HEK293 (cell line): ENCODE data around the gene TUBB2B.

Experiments used
- KLF7 ChIP-seq: fragments of 450-650 bp; formaldehyde crosslinking; IDR thresholded peaks from 2 replicates; pipeline ENCODE4 v1.5.1; 2016; ENCODE audit warnings: missing biosample characterization, missing genetic modification characterization, borderline replicate concordance
- YY1 ChIP-seq: fragments of 450-650 bp; formaldehyde crosslinking; IDR thresholded peaks from 2 replicates; pipeline ENCODE4 v1.5.1; 2018; ENCODE audit warnings: missing biosample characterization, missing genetic modification characterization
- ZBTB7A ChIP-seq: fragments of 450-650 bp; formaldehyde crosslinking; IDR thresholded peaks from 2 replicates; pipeline ENCODE4 v1.5.1; 2016; ENCODE audit warnings: low read depth, missing biosample characterization, missing genetic modification characterization
- ZNF248 ChIP-seq: fragments of 450-650 bp; formaldehyde crosslinking; IDR thresholded peaks from 2 replicates; pipeline ENCODE4 v1.5.1; 2017; ENCODE audit warnings: missing biosample characterization, missing genetic modification characterization
- ZNF274 ChIP-seq, 2 experiments: fragments of 200-500 bp in 1 of 2; fragments of 450-650 bp in 1 of 2; sonication (Bioruptor generic) in 1 of 2; formaldehyde crosslinking in 1 of 2; IDR thresholded peaks; 2 replicates each; pipeline versions ENCODE4 v1.5.1 to v1.6.1; 2014 to 2016; ENCODE audit warnings: borderline replicate concordance in 1 of 2, inconsistent platforms in 1 of 2, low read length in 1 of 2, missing biosample characterization in 1 of 2, missing genetic modification characterization in 1 of 2
- ZNF621 ChIP-seq: fragments of 450-650 bp; formaldehyde crosslinking; IDR thresholded peaks from 2 replicates; pipeline ENCODE4 v1.5.1; 2017; ENCODE audit warnings: missing biosample characterization, missing genetic modification characterization
- ZNF670 ChIP-seq: fragments of 450-650 bp; formaldehyde crosslinking; IDR thresholded peaks from 2 replicates; pipeline ENCODE4 v1.5.1; 2016; ENCODE audit warnings: missing biosample characterization, missing genetic modification characterization, low read depth
- ZNF692 ChIP-seq: fragments of 450-650 bp; formaldehyde crosslinking; IDR thresholded peaks from 2 replicates; pipeline ENCODE4 v1.5.1; 2016; ENCODE audit warnings: missing biosample characterization, missing genetic modification characterization
- ZNF707 ChIP-seq: fragments of 450-650 bp; formaldehyde crosslinking; IDR thresholded peaks from 2 replicates; pipeline ENCODE4 v1.5.1; 2016; ENCODE audit warnings: missing biosample characterization, missing genetic modification characterization
- ZNF747 ChIP-seq: fragments of 450-650 bp; formaldehyde crosslinking; IDR thresholded peaks from 2 replicates; pipeline ENCODE4 v1.5.1; 2016; ENCODE audit warnings: missing biosample characterization, missing genetic modification characterization
- ZSCAN16 ChIP-seq: fragments of 450-650 bp; formaldehyde crosslinking; IDR thresholded peaks from 2 replicates; pipeline ENCODE4 v1.5.1; 2016; ENCODE audit warnings: missing biosample characterization, missing genetic modification characterization
- ZSCAN18 ChIP-seq: fragments of 450-650 bp; formaldehyde crosslinking; IDR thresholded peaks from 2 replicates; pipeline ENCODE4 v1.5.1; 2016; ENCODE audit warnings: missing biosample characterization, missing genetic modification characterization
- TF ChIP-seq, protein P1 (sequence below): fragments of 450-650 bp; formaldehyde crosslinking; IDR thresholded peaks from 2 replicates; pipeline ENCODE4 v1.5.1; 2016; ENCODE audit warnings: missing biosample characterization, missing genetic modification characterization
- TF ChIP-seq, protein P2 (sequence below): fragments of 450-650 bp; IDR thresholded peaks from 2 replicates; pipeline ENCODE4 v1.5.1; 2018; ENCODE audit warnings: missing biosample characterization, mild to moderate bottlenecking, missing genetic modification characterization

DNA sequence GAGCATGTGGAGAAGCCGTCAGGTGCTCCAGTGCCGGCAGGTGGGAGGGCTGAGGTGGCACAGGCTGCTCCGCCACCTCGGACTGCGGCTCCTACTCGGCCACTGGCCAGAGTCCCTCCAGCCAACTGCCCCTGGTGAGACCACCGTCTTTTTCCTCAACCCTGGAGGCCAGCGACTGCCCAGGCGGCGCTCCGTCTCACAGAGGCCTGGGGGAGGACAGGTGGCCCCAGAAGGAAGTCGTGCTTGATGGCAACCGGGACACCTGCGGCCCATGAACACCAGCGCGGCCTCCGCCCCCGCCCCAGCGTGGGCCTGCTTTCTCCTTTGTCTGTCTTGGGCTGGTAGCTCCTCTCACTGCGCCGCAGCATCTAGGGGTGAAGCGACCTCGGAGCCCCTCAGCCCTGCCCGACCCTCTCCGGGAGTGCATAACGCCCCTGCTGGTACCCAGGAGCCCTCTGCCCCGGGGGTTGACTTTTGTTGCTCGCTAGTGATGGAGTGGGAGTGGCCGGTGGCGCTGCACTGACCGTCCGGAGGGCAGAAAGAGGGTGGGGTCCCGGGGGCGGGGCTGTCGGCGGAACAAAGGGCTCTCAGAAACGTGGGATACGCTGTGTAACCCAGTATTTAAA is 706 bp upstream of the TUBB2B start:
- no peak for TF ChIP-seq ZNF274 (IDR thresholded peaks at IDR 0.05; ENCODE audit: low read length)
- no peak for TF ChIP-seq ZNF274 (tag by site-specific recombination; IDR thresholded peaks at IDR 0.05; ENCODE audit: borderline replicate concordance)
- no peak for TF ChIP-seq KLF7 (tag by site-specific recombination)
- TF ChIP-seq, protein P1, sequence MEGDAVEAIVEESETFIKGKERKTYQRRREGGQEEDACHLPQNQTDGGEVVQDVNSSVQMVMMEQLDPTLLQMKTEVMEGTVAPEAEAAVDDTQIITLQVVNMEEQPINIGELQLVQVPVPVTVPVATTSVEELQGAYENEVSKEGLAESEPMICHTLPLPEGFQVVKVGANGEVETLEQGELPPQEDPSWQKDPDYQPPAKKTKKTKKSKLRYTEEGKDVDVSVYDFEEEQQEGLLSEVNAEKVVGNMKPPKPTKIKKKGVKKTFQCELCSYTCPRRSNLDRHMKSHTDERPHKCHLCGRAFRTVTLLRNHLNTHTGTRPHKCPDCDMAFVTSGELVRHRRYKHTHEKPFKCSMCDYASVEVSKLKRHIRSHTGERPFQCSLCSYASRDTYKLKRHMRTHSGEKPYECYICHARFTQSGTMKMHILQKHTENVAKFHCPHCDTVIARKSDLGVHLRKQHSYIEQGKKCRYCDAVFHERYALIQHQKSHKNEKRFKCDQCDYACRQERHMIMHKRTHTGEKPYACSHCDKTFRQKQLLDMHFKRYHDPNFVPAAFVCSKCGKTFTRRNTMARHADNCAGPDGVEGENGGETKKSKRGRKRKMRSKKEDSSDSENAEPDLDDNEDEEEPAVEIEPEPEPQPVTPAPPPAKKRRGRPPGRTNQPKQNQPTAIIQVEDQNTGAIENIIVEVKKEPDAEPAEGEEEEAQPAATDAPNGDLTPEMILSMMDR (tag by site-specific recombination) = no peak
- no peak for TF ChIP-seq ZNF621
- TF ChIP-seq YY1 = no peak
- no peak for TF ChIP-seq ZNF747 (tag by site-specific recombination)
- no peak for TF ChIP-seq ZNF707 (tag by site-specific recombination)
- TF ChIP-seq, protein P2, sequence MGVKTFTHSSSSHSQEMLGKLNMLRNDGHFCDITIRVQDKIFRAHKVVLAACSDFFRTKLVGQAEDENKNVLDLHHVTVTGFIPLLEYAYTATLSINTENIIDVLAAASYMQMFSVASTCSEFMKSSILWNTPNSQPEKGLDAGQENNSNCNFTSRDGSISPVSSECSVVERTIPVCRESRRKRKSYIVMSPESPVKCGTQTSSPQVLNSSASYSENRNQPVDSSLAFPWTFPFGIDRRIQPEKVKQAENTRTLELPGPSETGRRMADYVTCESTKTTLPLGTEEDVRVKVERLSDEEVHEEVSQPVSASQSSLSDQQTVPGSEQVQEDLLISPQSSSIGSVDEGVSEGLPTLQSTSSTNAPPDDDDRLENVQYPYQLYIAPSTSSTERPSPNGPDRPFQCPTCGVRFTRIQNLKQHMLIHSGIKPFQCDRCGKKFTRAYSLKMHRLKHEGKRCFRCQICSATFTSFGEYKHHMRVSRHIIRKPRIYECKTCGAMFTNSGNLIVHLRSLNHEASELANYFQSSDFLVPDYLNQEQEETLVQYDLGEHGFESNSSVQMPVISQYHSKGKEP (tag by site-specific recombination) = no peak
- TF ChIP-seq ZNF692 (tag by site-specific recombination) = no peak
- no peak for TF ChIP-seq ZNF248 (tag by site-specific recombination)
- no peak for TF ChIP-seq ZSCAN18
- no peak for TF ChIP-seq ZSCAN16 (tag by site-specific recombination)
- TF ChIP-seq ZBTB7A = no peak
- TF ChIP-seq ZNF670 (tag by site-specific recombination) = no peak
